Neural progenitor cell (in vitro differentiated cells): ENCODE measurements around the gene TNFRSF9. TPM values are rescaled to one million over a fixed set of nuclear protein-coding genes. Genes with fewer than 3 reads are reported as not detected.

Source experiments
- DNase-seq: peaks from one replicate; pipeline ENCODE4 v3.0.0-alpha.2; 2016; ENCODE audit warnings: low spot score
- H2AFZ ChIP-seq: fragments of 200-600 bp; sonication (generic); replicated peaks from 2 replicates; pipeline ENCODE4 v1.6.1; 2016; ENCODE audit warnings: antibody characterized with exemption
- H3F3A ChIP-seq: fragments of 200-600 bp; sonication (generic); 2 replicates; pipeline ENCODE4 v1.6.1; 2016; ENCODE audit warnings: antibody characterized with exemption, low read depth
- H3K27ac ChIP-seq: fragments of 200-600 bp; sonication (generic); 2 replicates; pipeline ENCODE4 v1.5.1; 2016; ENCODE audit warnings: mild to moderate bottlenecking
- H3K27me3 ChIP-seq: fragments of 200-600 bp; sonication (generic); 2 replicates; pipeline ENCODE4 v1.6.1; 2016; ENCODE audit warnings: mild to moderate bottlenecking, moderate library complexity
- H3K36me3 ChIP-seq: fragments of 200-600 bp; sonication (generic); 2 replicates; pipeline ENCODE4 v1.5.1; 2016
- H3K4me1 ChIP-seq: fragments of 200-600 bp; sonication (generic); 2 replicates; pipeline ENCODE4 v1.6.1; 2016; ENCODE audit warnings: mixed run types
- H3K4me2 ChIP-seq: fragments of 200-600 bp; sonication (generic); 2 replicates; pipeline ENCODE4 v1.6.1; 2016
- H3K4me3 ChIP-seq: fragments of 200-600 bp; sonication (generic); 2 replicates; pipeline ENCODE4 v1.5.1; 2016
- H3K79me2 ChIP-seq: fragments of 200-600 bp; sonication (generic); 2 replicates; pipeline ENCODE4 v1.6.1; 2016; ENCODE audit warnings: low read depth
- H3K9ac ChIP-seq: fragments of 200-600 bp; sonication (generic); 2 replicates; pipeline ENCODE4 v1.6.1; 2016
- H3K9me3 ChIP-seq: fragments of 200-600 bp; sonication (generic); 2 replicates; pipeline ENCODE4 v1.5.1; 2016; ENCODE audit warnings: low read depth
- H4K20me1 ChIP-seq: fragments of 200-600 bp; sonication (generic); 2 replicates; pipeline ENCODE4 v1.6.1; 2016; ENCODE audit warnings: low read depth
- H3K27ac Mint-ChIP-seq: 3 replicates; pipeline ENCODE4 v1.8.0; 2021; ENCODE audit warnings: mixed read lengths
- H3K27me3 Mint-ChIP-seq: 2 replicates; pipeline ENCODE4 v1.8.0; 2022; ENCODE audit warnings: low read depth, mild to moderate bottlenecking, inconsistent platforms, moderate library complexity, mixed read lengths; ENCODE audit not compliant: insufficient read depth
- H3K36me3 Mint-ChIP-seq: 3 replicates; pipeline ENCODE4 v1.8.0; 2021; ENCODE audit warnings: mixed read lengths
- H3K4me1 Mint-ChIP-seq: 3 replicates; pipeline ENCODE4 v1.8.0; 2021; ENCODE audit warnings: mixed read lengths
- H3K4me3 Mint-ChIP-seq: 3 replicates; pipeline ENCODE4 v1.8.0; 2021; ENCODE audit warnings: mild to moderate bottlenecking, moderate library complexity, mixed read lengths
- H3K9me3 Mint-ChIP-seq: 3 replicates; pipeline ENCODE4 v1.8.0; 2020; ENCODE audit warnings: mixed read lengths
- CTCF ChIP-seq: fragments of 200-600 bp; sonication (generic); IDR thresholded peaks from 2 replicates; pipeline ENCODE4 v1.5.1; 2017; ENCODE audit warnings: antibody characterized with exemption, mild to moderate bottlenecking
- EZH2 ChIP-seq: fragments of 200-600 bp; sonication (generic); IDR thresholded peaks from 2 replicates; pipeline ENCODE4 v1.6.1; 2017; ENCODE audit warnings: antibody characterized with exemption, mild to moderate bottlenecking, moderate library complexity
- EZH2phosphoT487 ChIP-seq: fragments of 200-600 bp; sonication (generic); IDR thresholded peaks from 2 replicates; pipeline ENCODE4 v1.6.1; 2017; ENCODE audit warnings: antibody characterized with exemption
- total RNA-seq: library from RNA; depleted of rRNA; stranded (reverse); fragments of >200 nt; gene quantifications from 2 replicates; pipeline ENCODE4 v1.2.3, GENCODE V29; 2015; ENCODE audit warnings: low replicate concordance

TNFRSF9 gene
- total RNA-seq, 1 donor from 2014 or later = not detected

GRCh38 chr1:7943251-7943650, 2.6 kb upstream of the TNFRSF9 start:
- H3K9ac ChIP-seq = no peak overlapping the region
- no peaks in the 10 kb centered on the region for H3K9me3 ChIP-seq
- no peak overlapping the region for H3K4me3 ChIP-seq
- no peaks in the 10 kb centered on the region for H4K20me1 ChIP-seq
- Mint-ChIP-seq H3K4me3 (peak overlapping the region; percentile 56), H3K4me1 (peaks cover 8% of the 10 kb centered on the region), H3K27me3 (peaks cover 26% of the 10 kb centered on the region), H3K9me3 (no peaks in the 10 kb centered on the region), H3K27ac (no peak overlapping the region), H3K36me3 (no peaks in the 10 kb centered on the region)
- no peaks in the 10 kb centered on the region for H3K79me2 ChIP-seq
- no peaks in the 10 kb centered on the region for H3F3A ChIP-seq
- H2AFZ ChIP-seq = no peak overlapping the region
- no peaks in the 10 kb centered on the region for H3K4me1 ChIP-seq
- no peak for DNase-seq
- peaks cover 51% of the 10 kb centered on the region for H3K27me3 ChIP-seq
- no peaks in the 10 kb centered on the region for H3K36me3 ChIP-seq
- H3K27ac ChIP-seq = no peak overlapping the region
- TF ChIP-seq EZH2phosphoT487 = no peak
- TF ChIP-seq CTCF = no peak
- H3K4me2 ChIP-seq = no peak overlapping the region

DNA sequence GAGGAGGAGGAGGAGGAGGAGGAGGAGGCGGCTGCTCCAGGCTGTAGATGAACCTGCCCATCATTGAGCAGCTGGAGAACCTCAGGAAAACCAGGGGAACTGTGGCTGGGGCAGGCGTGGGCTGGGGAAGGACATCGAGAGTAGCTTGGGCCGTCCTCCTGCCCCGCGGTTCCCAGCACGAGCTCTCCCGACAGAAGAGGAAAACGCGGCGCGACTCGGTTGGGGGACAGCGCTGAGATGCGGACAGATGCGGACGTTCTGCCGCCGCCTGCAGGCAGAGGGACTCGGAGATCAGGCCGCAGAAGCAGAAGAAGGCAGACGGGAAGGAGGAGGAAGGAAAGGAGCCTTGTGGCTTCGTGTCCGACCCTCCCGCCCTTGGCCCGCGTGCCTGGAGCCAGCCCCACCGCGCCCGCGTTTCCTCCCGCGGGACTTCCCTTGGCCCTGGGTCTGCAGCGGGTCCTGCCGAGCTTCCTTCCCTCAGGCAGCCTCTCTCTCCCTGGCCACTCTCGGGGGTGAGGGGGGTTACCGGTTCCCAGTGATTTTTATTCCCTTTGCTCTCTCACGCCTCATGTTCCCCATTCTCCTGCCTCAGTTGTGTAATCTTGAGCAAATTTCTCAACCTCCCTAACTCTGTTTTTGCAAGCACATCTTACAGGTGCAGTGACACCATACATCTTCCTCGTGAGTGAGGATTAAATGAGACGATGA, 1.7 kb upstream of the TNFRSF9 start:
- Histone ChIP-seq H3K36me3 (no peaks in the 10 kb centered on the region), H3K79me2 (no peaks in the 10 kb centered on the region), H3K9me3 (no peaks in the 10 kb centered on the region), H2AFZ (peak overlapping the region; percentile 85), H3K4me1 (no peaks in the 10 kb centered on the region), H3K9ac (no peak overlapping the region), H3F3A (no peaks in the 10 kb centered on the region), H3K27me3 (peaks cover 59% of the 10 kb centered on the region), H3K4me3 (peak overlapping the region; percentile 31), H3K27ac (no peak overlapping the region), H3K4me2 (peak overlapping the region; percentile 63), H4K20me1 (no peaks in the 10 kb centered on the region)
- no peaks in the 10 kb centered on the region for H3K36me3 Mint-ChIP-seq
- peak; percentile 84 for DNase-seq
- H3K27me3 Mint-ChIP-seq = peaks cover 26% of the 10 kb centered on the region
- H3K4me3 Mint-ChIP-seq = peak overlapping the region; percentile 56
- H3K9me3 Mint-ChIP-seq = no peaks in the 10 kb centered on the region
- H3K27ac Mint-ChIP-seq = no peak overlapping the region
- H3K4me1 Mint-ChIP-seq = peaks cover 8% of the 10 kb centered on the region
- TF ChIP-seq EZH2 (peak; percentile 63), CTCF (peak; percentile 40), EZH2phosphoT487 (peak; percentile 60)

DNA sequence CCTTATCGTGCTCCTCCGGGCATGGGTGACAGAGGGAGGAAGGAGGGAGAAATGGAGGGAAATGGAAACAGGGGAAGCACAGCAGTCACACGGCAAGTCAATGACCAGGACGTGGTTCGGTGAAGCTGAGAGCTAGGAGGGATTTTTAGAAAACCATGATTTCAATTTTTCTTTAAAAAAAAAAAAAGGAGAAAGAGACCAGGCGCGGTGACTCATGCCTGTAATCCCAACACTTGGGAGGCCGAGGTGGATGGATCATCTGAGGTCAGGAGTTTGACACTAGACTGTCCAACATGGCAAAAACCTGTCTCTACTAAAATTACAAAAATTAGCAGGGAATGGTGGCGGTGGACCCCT, 776 bp upstream of the TNFRSF9 start:
- DNase-seq = no peak
- Mint-ChIP-seq H3K9me3 (no peaks in the 10 kb centered on the region), H3K27me3 (peaks cover 26% of the 10 kb centered on the region), H3K4me3 (peak overlapping the region; percentile 7), H3K27ac (no peak overlapping the region), H3K36me3 (no peaks in the 10 kb centered on the region), H3K4me1 (peaks cover 8% of the 10 kb centered on the region)
- H2AFZ ChIP-seq = no peak overlapping the region
- no peak overlapping the region for H3K4me3 ChIP-seq
- TF ChIP-seq EZH2 (no peak), EZH2phosphoT487 (no peak), CTCF (no peak)
- no peaks in the 10 kb centered on the region for H4K20me1 ChIP-seq
- no peak overlapping the region for H3K27ac ChIP-seq
- no peaks in the 10 kb centered on the region for H3K9me3 ChIP-seq
- no peaks in the 10 kb centered on the region for H3K79me2 ChIP-seq
- H3K4me1 ChIP-seq = no peaks in the 10 kb centered on the region
- no peaks in the 10 kb centered on the region for H3F3A ChIP-seq
- no peak overlapping the region for H3K9ac ChIP-seq
- H3K27me3 ChIP-seq = peaks cover 66% of the 10 kb centered on the region
- no peaks in the 10 kb centered on the region for H3K36me3 ChIP-seq
- H3K4me2 ChIP-seq = no peak overlapping the region
